Mucosa of stomach (tissue), 1 donor: ENCODE measurements around the gene ZWINT.

Experiments used
- H3K27me3 ChIP-seq: one replicate; pipeline ENCODE4 v1.7.0; 2013; ENCODE audit warnings: mild to moderate bottlenecking, low read length; ENCODE audit not compliant: control insufficient read depth, insufficient read depth
- H3K36me3 ChIP-seq: one replicate; pipeline ENCODE4 v1.7.0; 2013; ENCODE audit warnings: low read length; ENCODE audit not compliant: control insufficient read depth, insufficient read depth
- H3K4me1 ChIP-seq: one replicate; pipeline ENCODE4 v1.7.0; 2013; ENCODE audit warnings: mild to moderate bottlenecking, low read length; ENCODE audit not compliant: control insufficient read depth, insufficient read depth
- H3K4me3 ChIP-seq: one replicate; pipeline ENCODE4 v1.7.0; 2013; ENCODE audit warnings: low read length
- H3K9ac ChIP-seq: one replicate; pipeline ENCODE4 v1.7.0; 2013; ENCODE audit warnings: mild to moderate bottlenecking, low read length, moderate library complexity
- H3K9me3 ChIP-seq: one replicate; pipeline ENCODE4 v1.7.0; 2013; ENCODE audit warnings: mild to moderate bottlenecking, low read length, moderate library complexity; ENCODE audit not compliant: control insufficient read depth
- donor health status: Pancreatic carcinoma.

The ZWINT gene

GRCh38 chr10:56329961-56330360 is 31.1 kb downstream of the ZWINT start:
- Histone ChIP-seq H3K36me3 (no peaks in the 10 kb centered on the region), H3K9me3 (no peaks in the 10 kb centered on the region), H3K27me3 (no peaks in the 10 kb centered on the region), H3K9ac (no peak overlapping the region), H3K4me1 (no peaks in the 10 kb centered on the region), H3K4me3 (no peak overlapping the region)

GRCh38 chr10:56327118-56327517 is 33.9 kb downstream of the ZWINT start:
- Histone ChIP-seq H3K27me3 (no peaks in the 10 kb centered on the region), H3K4me1 (no peaks in the 10 kb centered on the region), H3K36me3 (no peaks in the 10 kb centered on the region), H3K9ac (no peak overlapping the region), H3K9me3 (no peaks in the 10 kb centered on the region), H3K4me3 (no peak overlapping the region)

- Histone ChIP-seq H3K9me3 (no peaks in the 10 kb centered on the region), H3K4me3 (no peak overlapping the region), H3K4me1 (no peaks in the 10 kb centered on the region), H3K27me3 (no peaks in the 10 kb centered on the region), H3K9ac (no peak overlapping the region), H3K36me3 (no peaks in the 10 kb centered on the region)
Measured at GRCh38 chr10:56319386-56319785, 41.7 kb downstream of the ZWINT start.

GRCh38 chr10:56318816-56319215 is 42.2 kb downstream of the ZWINT start:
- H3K9ac ChIP-seq = no peak overlapping the region
- no peaks in the 10 kb centered on the region for H3K4me1 ChIP-seq
- H3K4me3 ChIP-seq = no peak overlapping the region
- H3K36me3 ChIP-seq = no peaks in the 10 kb centered on the region
- no peaks in the 10 kb centered on the region for H3K9me3 ChIP-seq
- H3K27me3 ChIP-seq = no peaks in the 10 kb centered on the region

GRCh38 chr10:56317603-56318002 is 43.5 kb downstream of the ZWINT start:
- no peaks in the 10 kb centered on the region for H3K4me1 ChIP-seq
- H3K9me3 ChIP-seq = no peaks in the 10 kb centered on the region
- no peaks in the 10 kb centered on the region for H3K36me3 ChIP-seq
- no peaks in the 10 kb centered on the region for H3K27me3 ChIP-seq
- no peak overlapping the region for H3K4me3 ChIP-seq
- no peak overlapping the region for H3K9ac ChIP-seq

- H3K27me3 ChIP-seq = no peaks in the 10 kb centered on the region
- no peak overlapping the region for H3K4me3 ChIP-seq
- no peak overlapping the region for H3K9ac ChIP-seq
- no peaks in the 10 kb centered on the region for H3K4me1 ChIP-seq
- H3K9me3 ChIP-seq = no peaks in the 10 kb centered on the region
- no peaks in the 10 kb centered on the region for H3K36me3 ChIP-seq
Measured at GRCh38 chr10:56316603-56317002, 44.5 kb downstream of the ZWINT start.
